Testis (tissue), 3 donors: ENCODE measurements around the gene ENTPD3. TPM values are rescaled to one million over a fixed set of nuclear protein-coding genes. Genes with fewer than 3 reads are reported as not detected.
"Not testable (repeated sequence)": the region's sequence is repeated elsewhere in the genome, so short reads cannot be mapped to it uniquely, and the experiment has no call there.

Source experiments
- DNase-seq: peaks from one replicate; pipeline ENCODE4 v3.0.0-alpha.2; 2019
- H3K27ac ChIP-seq, 2 donors: fragments of 200-600 bp; sonication (generic); one replicate each; pipeline ENCODE4 v1.5.1; 2019
- H3K27me3 ChIP-seq: fragments of 200-600 bp; sonication (generic); one replicate; pipeline ENCODE4 v1.5.1; 2019
- H3K36me3 ChIP-seq: fragments of 200-600 bp; sonication (generic); one replicate; pipeline ENCODE4 v1.5.1; 2017; ENCODE audit warnings: low read depth; ENCODE audit errors: missing control alignments
- H3K4me1 ChIP-seq: fragments of 200-600 bp; sonication (generic); one replicate; pipeline ENCODE4 v1.5.1; 2019
- H3K4me3 ChIP-seq, 2 donors: fragments of 200-600 bp; sonication (generic); one replicate each; pipeline ENCODE4 v1.5.1; 2017 to 2019
- H3K9me3 ChIP-seq: fragments of 200-600 bp; sonication (generic); one replicate; pipeline ENCODE4 v1.5.1; 2017
- POLR2A ChIP-seq: fragments of 450-650 bp; IDR thresholded peaks from one replicate; pipeline ENCODE4 v1.6.1; 2017; ENCODE audit warnings: antibody characterized with exemption, mild to moderate bottlenecking, moderate library complexity
- WGBS, 2 donors: methylation state at CpG; one replicate each; pipeline ENCODE4 v1.1.5; 2018; 5-methylcytosine and 5-hydroxymethylcytosine counted together
- intact Hi-C: fragments of 100-400 bp; cut with DNase I; formaldehyde crosslinking; loops from one replicate; pipeline ENCODE4 v1.15.1; 2023; ENCODE audit warnings: low total_unique reads
- polyA plus RNA-seq: library from polyadenylated mRNA; stranded (reverse); fragments of 350-450 nt; fragmentation: Illumina TruSeq; extraction: RNeasy Lipid Tissue Mini Kit (QIAGEN cat#74804); gene quantifications from one replicate; pipeline ENCODE4 v1.2.3, GENCODE V29; 2014; ENCODE audit warnings: low read depth, low replicate concordance; ENCODE audit not compliant: insufficient read depth
- total RNA-seq, 2 donors: library from RNA; depleted of rRNA; stranded (reverse); fragments of >200 nt; gene quantifications; one replicate each; pipeline ENCODE4 v1.2.3, GENCODE V29; 2016
- TF ChIP-seq, protein P1 (sequence below), 3 experiments: fragments of 450-650 bp in 2 of 3; fragments of 200-600 bp in 1 of 3; sonication (generic) in 1 of 3; IDR thresholded peaks; one replicate each; pipeline ENCODE4 v1.5.1; 2016 to 2019; ENCODE audit warnings: antibody characterized with exemption in 3 of 3, mild to moderate bottlenecking in 2 of 3, moderate library complexity in 1 of 3

The ENTPD3 gene
- total and polyA plus RNA-seq, 3 donors from 2014 or later = 0.24 to 0.57 (median 0.50) TPM

- no peak overlapping the region for H3K27ac ChIP-seq
- H3K4me1 ChIP-seq = peaks cover 25% of the 10 kb centered on the region
- no peak overlapping the region for H3K4me3 ChIP-seq
- no peaks in the 10 kb centered on the region for H3K36me3 ChIP-seq
- TF ChIP-seq, protein P1, sequence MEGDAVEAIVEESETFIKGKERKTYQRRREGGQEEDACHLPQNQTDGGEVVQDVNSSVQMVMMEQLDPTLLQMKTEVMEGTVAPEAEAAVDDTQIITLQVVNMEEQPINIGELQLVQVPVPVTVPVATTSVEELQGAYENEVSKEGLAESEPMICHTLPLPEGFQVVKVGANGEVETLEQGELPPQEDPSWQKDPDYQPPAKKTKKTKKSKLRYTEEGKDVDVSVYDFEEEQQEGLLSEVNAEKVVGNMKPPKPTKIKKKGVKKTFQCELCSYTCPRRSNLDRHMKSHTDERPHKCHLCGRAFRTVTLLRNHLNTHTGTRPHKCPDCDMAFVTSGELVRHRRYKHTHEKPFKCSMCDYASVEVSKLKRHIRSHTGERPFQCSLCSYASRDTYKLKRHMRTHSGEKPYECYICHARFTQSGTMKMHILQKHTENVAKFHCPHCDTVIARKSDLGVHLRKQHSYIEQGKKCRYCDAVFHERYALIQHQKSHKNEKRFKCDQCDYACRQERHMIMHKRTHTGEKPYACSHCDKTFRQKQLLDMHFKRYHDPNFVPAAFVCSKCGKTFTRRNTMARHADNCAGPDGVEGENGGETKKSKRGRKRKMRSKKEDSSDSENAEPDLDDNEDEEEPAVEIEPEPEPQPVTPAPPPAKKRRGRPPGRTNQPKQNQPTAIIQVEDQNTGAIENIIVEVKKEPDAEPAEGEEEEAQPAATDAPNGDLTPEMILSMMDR (IDR thresholded peaks at IDR 0.05) = no peak
- no peak for TF ChIP-seq POLR2A
- no peaks in the 10 kb centered on the region for H3K27me3 ChIP-seq
- DNase-seq = no peak
- H3K9me3 ChIP-seq = no peaks in the 10 kb centered on the region
- 70 to 81% methylated on average over 4 of the region's 4 CpGs for WGBS, 2 donors
- intact Hi-C loops = loop anchor here (10.0 kb wide), 1 partner anchor 141 kb away; no protein-coding TSS in a partner anchor
Measured at GRCh38 chr3:40455328-40455727, 68.3 kb downstream of the ENTPD3 start.

- Histone ChIP-seq H3K4me3 (peak overlapping the region; percentile 88 to 96), H3K9me3 (no peaks in the 10 kb centered on the region), H3K36me3 (no peaks in the 10 kb centered on the region), H3K27ac (peak overlapping the region; percentile 83 to 93), H3K27me3 (no peaks in the 10 kb centered on the region), H3K4me1 (peaks cover 25% of the 10 kb centered on the region)
- WGBS, 2 donors = 40 to 43% methylated on average over 29 of the region's 29 CpGs
- DNase-seq = no peak
- intact Hi-C loops = loop anchor here (10.0 kb wide), 1 partner anchor 142 kb away; no protein-coding TSS in a partner anchor
- TF ChIP-seq, protein P1 (IDR thresholded peaks at IDR 0.05) = no peak
- no peak for TF ChIP-seq POLR2A
Measured at GRCh38 chr3:40456279-40456939, 69.4 kb downstream of the ENTPD3 start.

- TF ChIP-seq, protein P1 (IDR thresholded peaks at IDR 0.05) = peak in 2 of 3 experiments; percentile 5 to 8
- TF ChIP-seq POLR2A = peak; percentile 71
- Histone ChIP-seq H3K27me3 (no peaks in the 10 kb centered on the region), H3K9me3 (no peaks in the 10 kb centered on the region), H3K4me3 (peak within 1 kb of the TSS; percentile 88 to 96), H3K27ac (peak within 1 kb of the TSS; percentile 83 to 93), H3K36me3 (no peaks in the 10 kb centered on the region), H3K4me1 (peaks cover 20% of the 10 kb centered on the region)
- peak; percentile 98 for DNase-seq
- intact Hi-C loops = loop anchor here (10.0 kb wide), 1 partner anchor 142 kb away; no protein-coding TSS in a partner anchor
- 0% methylated on average over 41 to 76 of the region's 79 CpGs for WGBS, 2 donors
Measured at GRCh38 chr3:40456940-40457823, 70.2 kb downstream of the ENTPD3 start, which contains the start of gene RPL14. RPL14 (plus strand) TSS chr3:40457339; CDS start chr3:40457472, 133 bp downstream.

DNA sequence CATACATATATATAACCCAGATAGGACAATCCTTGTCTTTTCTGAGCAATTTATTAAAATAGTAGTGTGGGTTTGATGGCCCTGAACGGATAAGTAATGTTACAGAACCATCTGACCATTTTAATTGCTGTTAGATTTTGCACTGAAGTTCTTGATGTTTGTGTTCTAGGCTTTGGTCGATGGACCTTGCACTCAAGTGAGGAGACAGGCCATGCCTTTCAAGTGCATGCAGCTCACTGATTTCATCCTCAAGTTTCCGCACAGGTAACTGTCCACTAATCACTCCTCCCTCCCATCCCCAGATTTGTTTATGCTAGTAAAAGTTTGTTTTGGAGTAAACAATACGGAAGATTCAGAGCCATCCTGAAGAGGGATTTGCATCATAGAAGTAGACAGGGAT lies 71.5 kb downstream of the ENTPD3 start:
- Histone ChIP-seq H3K4me3 (no peak overlapping the region), H3K36me3 (no peaks in the 10 kb centered on the region), H3K27me3 (no peaks in the 10 kb centered on the region), H3K9me3 (no peaks in the 10 kb centered on the region), H3K27ac (no peak overlapping the region), H3K4me1 (peaks cover 16% of the 10 kb centered on the region)
- no peak for DNase-seq
- 86 to 90% methylated on average over 4 of the region's 4 CpGs for WGBS, 2 donors
- TF ChIP-seq, protein P1 (IDR thresholded peaks at IDR 0.05) = no peak
- TF ChIP-seq POLR2A = no peak
- intact Hi-C loops = loop anchor here (10.0 kb wide), 1 partner anchor 144 kb away; no protein-coding TSS in a partner anchor

GRCh38 chr3:40460481-40460880 lies 73.5 kb downstream of the ENTPD3 start:
- H3K27ac ChIP-seq, H3K36me3 ChIP-seq, H3K27me3 ChIP-seq, intact Hi-C loops, H3K9me3 ChIP-seq, DNase-seq, H3K4me3 ChIP-seq: not testable (repeated sequence)
- WGBS, 2 donors = 81 to 85% methylated on average over 6 of the region's 6 CpGs
- peaks cover 12% of the 10 kb centered on the region for H3K4me1 ChIP-seq
